CD4-positive, alpha-beta T cell (primary cell): ENCODE measurements around the gene TEAD3. TPM values are rescaled to one million over a fixed set of nuclear protein-coding genes. Genes with fewer than 3 reads are reported as not detected.

Experiments used
- ATAC-seq: fragments of 200-7000 bp; cut with Tn5 transposase; one replicate; pipeline ENCODE4 v1.10.0; 2022; ENCODE audit warnings: mild to moderate bottlenecking; ENCODE audit not compliant: poor library complexity
- CTCF ChIA-PET: fragments of 350-600 bp; sonication (Branson Sonifier 250); formaldehyde crosslinking; loops from one replicate; lab custom pipeline; 2021; ENCODE audit warnings: antibody characterized with exemption, inconsistent platforms; lab: Charles Lee
- POLR2A ChIA-PET: fragments of 350-600 bp; sonication (Branson Sonifier 250); formaldehyde crosslinking; loops from one replicate; lab custom pipeline; 2021; ENCODE audit warnings: antibody characterized with exemption, inconsistent platforms; lab: Charles Lee
- DNase-seq, 14 experiments: peaks; one replicate each; pipeline ENCODE4 v3.0.0-alpha.2; 2013 to 2020; ENCODE audit warnings: mixed read lengths in 2 of 14
- H3K27ac ChIP-seq, 2 donors: one replicate each; pipeline versions ENCODE4 v1.5.1 to v1.7.0; 2013; ENCODE audit warnings: low read length in 2 of 2, low read depth in 1 of 2, mild to moderate bottlenecking in 1 of 2
- H3K27me3 ChIP-seq, 2 experiments: 1 replicate in 1 of 2; 2 replicates in 1 of 2; pipeline versions ENCODE4 v1.6.1 to v1.7.0; 2013; ENCODE audit warnings: low read length in 2 of 2, control low read depth in 1 of 2, mild to moderate bottlenecking in 1 of 2, moderate library complexity in 1 of 2; ENCODE audit not compliant: insufficient read depth in 2 of 2, control insufficient read depth in 1 of 2
- H3K36me3 ChIP-seq: one replicate; pipeline ENCODE4 v1.6.1; 2013; ENCODE audit warnings: low read length, control low read depth; ENCODE audit not compliant: insufficient read depth
- H3K4me1 ChIP-seq: one replicate; pipeline ENCODE4 v1.6.1; 2013; ENCODE audit warnings: low read length, control low read depth; ENCODE audit not compliant: insufficient read depth
- H3K4me3 ChIP-seq: one replicate; pipeline ENCODE4 v1.5.1; 2013; ENCODE audit warnings: mild to moderate bottlenecking, low read length, moderate library complexity
- H3K9me3 ChIP-seq, 2 experiments: 1 replicate in 1 of 2; 2 replicates in 1 of 2; pipeline versions ENCODE4 v1.6.1 to v1.7.0; 2013; ENCODE audit warnings: low read length in 2 of 2, mild to moderate bottlenecking in 2 of 2, control low read depth in 1 of 2, moderate library complexity in 1 of 2; ENCODE audit not compliant: control insufficient read depth in 1 of 2, insufficient read depth in 1 of 2
- H3K27ac Mint-ChIP-seq: one replicate; pipeline ENCODE4 v1.8.0; 2020; ENCODE audit warnings: mixed read lengths
- H3K27me3 Mint-ChIP-seq: one replicate; pipeline ENCODE4 v1.8.0; 2021; ENCODE audit warnings: mixed read lengths
- H3K36me3 Mint-ChIP-seq: one replicate; pipeline ENCODE4 v1.8.0; 2021; ENCODE audit warnings: low read depth, mixed read lengths
- H3K4me1 Mint-ChIP-seq: one replicate; pipeline ENCODE4 v1.8.0; 2021; ENCODE audit warnings: low read depth, mixed read lengths
- H3K4me3 Mint-ChIP-seq: one replicate; pipeline ENCODE4 v1.8.0; 2020; ENCODE audit warnings: mild to moderate bottlenecking, mixed read lengths
- H3K9me3 Mint-ChIP-seq: one replicate; pipeline ENCODE4 v1.8.0; 2020; ENCODE audit warnings: mixed read lengths
- CTCF ChIP-seq: fragments of 200-600 bp; IDR thresholded peaks from one replicate; pipeline ENCODE4 v1.8.0; 2022; ENCODE audit warnings: antibody characterized with exemption, mild to moderate bottlenecking
- intact Hi-C, 2 experiments: fragments of 100-400 bp; cut with DNase I in 1 of 2; cut with micrococcal nuclease in 1 of 2; formaldehyde crosslinking; loops; one replicate each; pipeline versions ENCODE4 v1.15.1 to v1.9.0; 2023 to 2025; cut with DNase I, micrococcal nuclease
- total RNA-seq, 174 experiments: library from RNA in 2 of 174; stranded (reverse) in 2 of 174; gene quantifications; one replicate each; pipeline ENCODE4 v1.2.3 and lab custom pipeline; 2021 to 2026

Gene TEAD3
- total RNA-seq, 2 experiments from 2014 or later, result 0.11 TPM; not detected in 1

GRCh38 chr6:35432291-35432690, 64.6 kb downstream of the TEAD3 start:
- no peak overlapping the region for H3K27ac Mint-ChIP-seq
- H3K4me3 Mint-ChIP-seq, result no peak overlapping the region
- Histone ChIP-seq H3K36me3 (no peaks in the 10 kb centered on the region), H3K4me3 (no peak overlapping the region), H3K4me1 (no peaks in the 10 kb centered on the region), H3K27ac (no peak overlapping the region), H3K9me3 (peaks cover 20 to 21% of the 10 kb centered on the region in 2 experiments), H3K27me3 (no peaks in the 10 kb centered on the region)
- DNase-seq, result no peak
- H3K4me1 Mint-ChIP-seq, result no peaks in the 10 kb centered on the region
- POLR2A ChIA-PET, result interaction anchor here (0.8 kb wide), 1 partner anchor 43 kb away, joined by 3 read pairs; no protein-coding TSS in a partner anchor
- intact Hi-C loops, result no loop called here
- no peaks in the 10 kb centered on the region for H3K27me3 Mint-ChIP-seq
- ATAC-seq, result no peak
- peaks cover 19% of the 10 kb centered on the region for H3K36me3 Mint-ChIP-seq
- CTCF ChIA-PET, result interaction anchor here (1.1 kb wide), 1 partner anchor 17 kb away, joined by 3 read pairs; no protein-coding TSS in a partner anchor
- H3K9me3 Mint-ChIP-seq, result peaks cover 5% of the 10 kb centered on the region
- no peak for TF ChIP-seq CTCF

DNA sequence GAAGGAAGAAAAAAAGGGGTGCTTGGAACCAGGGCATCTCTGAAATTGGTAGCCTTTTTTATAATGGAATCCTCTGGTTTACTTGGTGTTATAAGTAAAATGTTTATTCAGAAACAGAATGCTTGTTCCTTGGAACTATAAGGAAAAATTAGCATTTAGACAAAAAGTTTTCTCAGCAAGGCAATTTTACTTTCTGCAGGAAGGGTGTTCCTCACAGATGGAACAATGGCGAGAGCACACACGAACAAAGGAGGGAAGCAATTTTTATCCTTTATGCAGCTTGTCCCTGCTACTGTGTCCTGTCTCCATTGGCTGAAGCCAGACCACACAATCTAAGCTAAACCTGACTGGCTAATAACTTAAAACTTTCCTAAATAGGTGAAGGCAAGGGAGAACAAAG, 67.4 kb downstream of the TEAD3 start:
- POLR2A ChIA-PET, result no interaction called here
- no peak overlapping the region for H3K4me3 ChIP-seq
- no peak overlapping the region for H3K27ac ChIP-seq
- no peaks in the 10 kb centered on the region for H3K4me1 ChIP-seq
- intact Hi-C loops, result no loop called here
- H3K9me3 ChIP-seq, result peaks cover 21 to 27% of the 10 kb centered on the region in 2 experiments
- ATAC-seq (no peak), DNase-seq (no peak)
- Mint-ChIP-seq H3K36me3 (peaks cover 45% of the 10 kb centered on the region), H3K9me3 (peaks cover 5% of the 10 kb centered on the region), H3K27ac (no peak overlapping the region), H3K4me1 (no peaks in the 10 kb centered on the region), H3K27me3 (no peaks in the 10 kb centered on the region), H3K4me3 (no peak overlapping the region)
- no peaks in the 10 kb centered on the region for H3K27me3 ChIP-seq
- no peak for TF ChIP-seq CTCF
- H3K36me3 ChIP-seq, result peaks cover 19% of the 10 kb centered on the region
- CTCF ChIA-PET, result no interaction called here

- H3K4me3 ChIP-seq, result no peak overlapping the region
- H3K4me1 ChIP-seq, result no peaks in the 10 kb centered on the region
- H3K9me3 Mint-ChIP-seq, result peaks cover 5% of the 10 kb centered on the region
- no peaks in the 10 kb centered on the region for H3K4me1 Mint-ChIP-seq
- H3K27me3 Mint-ChIP-seq, result no peaks in the 10 kb centered on the region
- H3K4me3 Mint-ChIP-seq, result no peak overlapping the region
- TF ChIP-seq CTCF, result no peak
- peaks cover 54% of the 10 kb centered on the region for H3K36me3 Mint-ChIP-seq
- DNase-seq, result no peak
- intact Hi-C loops, result no loop called here
- peaks cover 21 to 27% of the 10 kb centered on the region in 2 experiments for H3K9me3 ChIP-seq
- ChIA-PET CTCF (no interaction called here), POLR2A (no interaction called here)
- no peak overlapping the region for H3K27ac ChIP-seq
- peaks cover 27% of the 10 kb centered on the region for H3K36me3 ChIP-seq
- no peaks in the 10 kb centered on the region for H3K27me3 ChIP-seq
- no peak overlapping the region for H3K27ac Mint-ChIP-seq
- ATAC-seq, result no peak
Observed at GRCh38 chr6:35428421-35429149, 68.3 kb downstream of the TEAD3 start.
